Ramos (cell line): Measurements from ENCODE around the gene C1R.
"Not testable (repeated sequence)": the region's sequence is repeated elsewhere in the genome, so short reads cannot be mapped to it uniquely, and the experiment has no call there.

Source experiments
- in situ Hi-C: fragments of 300-500 bp; cut with MboI; formaldehyde crosslinking; loops from one replicate; pipeline ENCODE4 v1.14.3; 2022; ENCODE audit warnings: low sequenced_read_pairs; ENCODE audit not compliant: unreplicated experiment

The C1R gene

GRCh38 chr12:7045913-7046312, 46.3 kb downstream of the C1R start:
- in situ Hi-C loops: no loop called here

- in situ Hi-C loops: no loop called here
These were observed 49.4 kb downstream of the C1R start for GRCh38 chr12:7042842-7043241.

GRCh38 chr12:7039403-7039802, 52.8 kb downstream of the C1R start:
- in situ Hi-C loops: no loop called here

- in situ Hi-C loops: no loop called here
These were observed 53.7 kb downstream of the C1R start for GRCh38 chr12:7038591-7038990.

- in situ Hi-C loops: not testable (repeated sequence)
These were observed 54.8 kb downstream of the C1R start for GRCh38 chr12:7037411-7037810.

- in situ Hi-C loops: no loop called here
These were observed 56.8 kb downstream of the C1R start for GRCh38 chr12:7035463-7035862.

- in situ Hi-C loops: no loop called here
These were observed 57.8 kb downstream of the C1R start for GRCh38 chr12:7034464-7034863.

GRCh38 chr12:7032990-7033389, 59.3 kb downstream of the C1R start:
- in situ Hi-C loops: no loop called here

GRCh38 chr12:7031306-7031705, 60.9 kb downstream of the C1R start:
- in situ Hi-C loops: no loop called here
